NCI-H1092 (cell line): ENCODE data around the gene GLRA3.
A peak's percentile ranks its signal among the peaks of the same experiment; 100 is the strongest.
"Not testable (repeated sequence)": the region's sequence is repeated elsewhere in the genome, so short reads cannot be mapped to it uniquely, and the experiment has no call there.

Experiments used
- DNase-seq: peaks from one replicate; lab custom pipeline; 2025; lab: John Stamatoyannopoulos, UW

GLRA3 gene

GRCh38 chr4:174810834-174811233 lies 18.2 kb downstream of the GLRA3 start:
- DNase-seq, result no peak

- DNase-seq, result no peak
Observed at GRCh38 chr4:174808836-174809235, 20.2 kb downstream of the GLRA3 start.

DNA sequence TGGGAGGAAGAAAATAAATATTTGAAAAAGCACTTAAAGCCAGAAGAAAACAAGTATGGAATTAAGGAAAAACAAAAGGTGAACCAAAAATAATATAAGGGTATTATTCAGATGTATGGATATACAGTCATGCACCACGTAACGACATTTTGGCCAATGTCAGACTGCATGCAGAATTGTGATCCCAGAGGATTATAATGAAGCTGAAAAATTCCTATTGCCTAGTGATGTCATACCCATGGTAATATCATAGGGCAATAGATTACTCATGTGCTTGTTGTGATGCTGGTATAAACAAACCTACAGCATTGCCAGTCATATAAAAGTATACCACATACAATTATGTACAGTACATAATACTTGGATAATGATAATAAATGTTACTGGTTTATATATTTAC lies 20.9 kb downstream of the GLRA3 start:
- no peak for DNase-seq

- no peak for DNase-seq
Observed at GRCh38 chr4:174805746-174806145, 23.3 kb downstream of the GLRA3 start.

DNA sequence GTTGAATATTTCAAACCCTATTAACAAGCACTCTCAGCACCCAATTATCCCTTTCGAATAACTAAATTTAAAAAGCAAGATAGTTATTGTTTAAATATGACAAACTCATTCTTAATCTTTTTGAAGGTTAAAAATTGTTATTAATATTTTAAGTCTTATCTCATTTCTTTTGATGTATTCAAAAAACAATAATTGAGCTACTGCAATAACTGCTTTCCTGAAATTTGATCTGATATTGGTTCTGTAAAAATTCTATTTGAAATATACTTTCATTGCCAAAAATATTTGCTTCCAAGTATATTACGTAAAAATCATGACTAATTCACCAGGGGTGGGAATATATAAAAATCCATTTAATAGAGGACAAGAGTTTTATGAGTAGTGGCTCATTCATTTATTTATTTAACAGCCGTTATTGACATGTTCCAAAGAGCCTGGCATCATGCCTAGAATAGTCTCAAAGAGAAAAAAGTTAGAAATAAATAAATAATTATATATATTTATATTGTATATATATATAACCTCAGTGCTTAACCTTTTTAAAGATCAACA lies 34.4 kb downstream of the GLRA3 start:
- no peak for DNase-seq

DNA sequence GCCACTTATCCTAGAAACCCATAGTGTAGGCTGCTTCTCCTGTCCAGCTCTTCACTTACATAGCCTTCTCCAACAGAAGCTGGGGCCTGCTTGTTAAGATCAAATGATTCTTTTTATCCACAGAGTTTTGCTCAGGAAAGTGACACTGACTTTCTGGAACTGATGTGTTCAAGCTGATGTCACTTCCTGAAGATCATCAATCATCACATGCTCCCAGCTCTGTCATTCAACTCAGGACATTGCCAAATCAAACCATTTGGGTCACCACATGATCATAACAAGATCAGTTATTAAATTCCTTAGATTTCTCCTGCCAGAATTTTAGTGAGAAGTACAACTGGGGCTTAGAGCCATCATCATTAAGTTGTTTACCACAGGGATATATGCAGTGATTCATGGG lies 39.4 kb downstream of the GLRA3 start:
- no peak for DNase-seq

- DNase-seq, result not testable (repeated sequence)
Observed at GRCh38 chr4:174778274-174778986, 50.6 kb downstream of the GLRA3 start.

GRCh38 chr4:174775366-174775765 lies 53.7 kb downstream of the GLRA3 start:
- no peak for DNase-seq

DNA sequence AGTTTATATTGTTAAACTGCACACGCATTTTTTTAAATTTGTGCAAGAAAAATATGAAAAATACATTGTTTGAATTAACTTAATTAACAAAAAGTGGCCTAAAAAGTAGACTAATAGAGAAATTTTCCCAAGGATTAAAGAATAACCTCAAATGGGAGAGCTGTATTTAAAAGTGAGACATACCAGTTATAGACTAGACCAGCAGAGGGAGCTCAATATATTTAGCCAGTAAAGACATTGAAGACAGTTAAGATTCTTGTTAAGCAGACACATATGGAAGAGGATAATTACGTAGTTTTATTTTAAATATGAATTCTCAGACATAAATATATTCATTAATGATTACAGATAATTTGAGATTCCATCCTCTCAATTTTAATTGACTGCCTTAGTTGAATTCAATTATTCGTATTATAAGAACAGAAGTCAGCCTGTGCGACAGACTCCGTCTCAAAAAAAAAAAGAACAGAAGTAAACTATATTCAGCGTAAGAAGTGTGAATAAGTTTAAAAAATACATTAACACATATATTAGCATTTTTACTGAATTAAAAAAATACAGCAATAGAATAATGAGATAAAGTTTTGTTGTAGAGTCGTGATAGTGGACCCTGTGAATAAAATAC lies 64.8 kb downstream of the GLRA3 start:
- peak; percentile 44 for DNase-seq

DNA sequence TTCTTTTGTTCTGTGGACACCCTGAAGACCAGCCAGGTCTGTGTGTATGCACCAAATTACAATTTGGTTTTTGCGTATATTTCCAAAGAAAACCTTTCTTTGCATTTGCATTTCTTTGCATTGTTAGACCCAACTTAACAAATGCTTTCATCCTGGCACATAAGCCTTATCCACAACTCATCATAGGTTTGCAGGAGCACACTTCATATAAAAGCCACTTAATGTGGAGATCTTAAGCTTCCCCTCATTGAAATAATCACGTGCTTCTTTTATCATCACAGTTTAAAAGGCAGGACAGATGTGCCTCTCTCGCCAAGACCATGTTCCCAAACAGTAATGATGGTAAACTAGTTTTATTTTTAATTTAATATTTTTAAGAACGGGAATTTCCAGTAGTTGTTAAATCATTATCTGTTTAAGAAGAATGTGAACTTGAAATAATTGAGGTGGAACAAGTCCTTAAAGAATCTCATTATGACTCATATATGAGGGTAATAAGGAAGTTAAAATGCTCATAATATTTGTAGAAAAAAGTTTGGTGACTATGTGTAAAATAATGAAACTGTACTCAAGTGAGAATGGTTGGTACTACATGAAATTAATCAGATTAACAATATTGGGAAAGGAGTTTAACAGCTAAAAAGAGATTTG lies 65.5 kb downstream of the GLRA3 start:
- no peak for DNase-seq

DNA sequence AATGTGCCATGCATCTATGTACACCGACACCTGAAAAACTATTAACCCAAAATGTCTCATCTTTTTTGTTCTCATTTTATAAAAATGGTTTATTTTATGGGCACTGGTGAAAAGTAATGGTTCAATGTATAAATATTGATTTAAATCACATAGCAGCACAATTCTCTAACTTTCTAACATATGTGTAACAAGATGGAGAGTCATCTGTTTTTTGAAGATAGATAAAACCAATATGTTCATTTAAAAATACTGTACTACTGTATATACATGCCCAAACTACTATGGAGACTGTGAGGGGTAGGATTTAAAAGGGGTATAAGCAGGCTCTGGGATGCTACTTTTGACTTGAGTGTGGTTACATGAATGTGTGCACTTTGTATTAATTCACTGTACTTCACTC lies 67.6 kb downstream of the GLRA3 start:
- no peak for DNase-seq

- DNase-seq, result peak; percentile 1
Observed at GRCh38 chr4:174757736-174758135, 71.3 kb downstream of the GLRA3 start.

- DNase-seq, result no peak
Observed at GRCh38 chr4:174753021-174753420, 76.0 kb downstream of the GLRA3 start.

- DNase-seq, result no peak
Observed at GRCh38 chr4:174752026-174752425, 77.0 kb downstream of the GLRA3 start.

- no peak for DNase-seq
Observed at GRCh38 chr4:174749091-174749490, 80.0 kb downstream of the GLRA3 start.

DNA sequence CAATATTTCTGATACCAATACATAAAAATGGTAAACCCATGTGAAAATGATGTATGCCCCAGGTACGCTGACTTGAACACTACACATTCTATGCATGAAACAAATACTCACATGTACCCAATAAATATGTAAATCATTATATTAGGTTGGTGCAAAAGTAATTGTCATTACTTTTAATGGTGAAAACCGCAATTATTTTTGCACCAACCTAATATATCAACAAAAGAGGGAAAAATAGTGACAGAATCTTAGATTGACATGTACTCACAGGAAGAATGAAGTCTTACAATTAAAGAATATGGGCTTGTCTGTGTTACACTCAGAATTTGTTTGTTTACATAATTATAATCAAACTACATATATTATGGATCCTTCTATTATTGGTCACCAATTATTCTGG lies 82.3 kb downstream of the GLRA3 start:
- DNase-seq, result no peak

DNA sequence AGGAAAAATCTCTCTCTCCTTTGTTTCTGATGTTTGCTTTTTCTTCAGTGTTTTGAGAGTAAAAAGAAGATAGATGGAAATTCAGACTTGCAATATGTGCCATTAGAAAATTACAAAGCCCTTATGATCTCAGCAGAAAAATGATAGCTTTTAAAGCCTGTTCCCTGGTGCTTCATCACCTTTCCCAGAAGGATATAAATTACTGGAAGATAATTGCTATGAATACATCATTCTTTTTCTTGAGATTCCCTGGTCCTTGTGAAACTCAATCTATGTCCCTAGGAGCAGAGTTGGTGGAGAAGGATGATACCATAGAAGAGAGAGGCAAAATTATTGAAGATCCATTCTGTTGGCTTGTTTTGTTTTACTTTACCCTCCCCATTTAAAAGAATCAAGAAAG lies 86.5 kb downstream of the GLRA3 start:
- DNase-seq, result no peak

- DNase-seq, result no peak
Observed at GRCh38 chr4:174739576-174739975, 89.5 kb downstream of the GLRA3 start.

DNA sequence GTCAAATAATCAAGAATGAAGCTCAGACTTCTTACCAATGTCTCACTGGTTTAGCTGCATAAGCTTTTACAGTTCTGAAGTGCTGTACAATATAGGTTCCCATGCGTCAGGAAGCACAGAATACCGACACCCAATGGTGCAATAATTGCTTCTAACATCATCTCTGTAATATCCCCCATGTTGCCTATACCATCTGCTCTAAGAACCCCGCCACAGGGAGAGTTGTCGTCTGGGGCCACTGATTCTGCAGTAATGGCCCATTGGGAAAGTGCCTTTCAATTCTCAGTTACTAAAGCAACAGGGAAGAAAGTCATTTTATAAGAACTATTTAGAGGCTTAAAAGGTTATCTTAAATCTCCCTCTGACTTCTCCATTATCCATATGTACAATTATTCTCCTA lies 94.9 kb downstream of the GLRA3 start:
- DNase-seq, result no peak

- DNase-seq, result no peak
Observed at GRCh38 chr4:174717828-174718227, 111.2 kb downstream of the GLRA3 start.

DNA sequence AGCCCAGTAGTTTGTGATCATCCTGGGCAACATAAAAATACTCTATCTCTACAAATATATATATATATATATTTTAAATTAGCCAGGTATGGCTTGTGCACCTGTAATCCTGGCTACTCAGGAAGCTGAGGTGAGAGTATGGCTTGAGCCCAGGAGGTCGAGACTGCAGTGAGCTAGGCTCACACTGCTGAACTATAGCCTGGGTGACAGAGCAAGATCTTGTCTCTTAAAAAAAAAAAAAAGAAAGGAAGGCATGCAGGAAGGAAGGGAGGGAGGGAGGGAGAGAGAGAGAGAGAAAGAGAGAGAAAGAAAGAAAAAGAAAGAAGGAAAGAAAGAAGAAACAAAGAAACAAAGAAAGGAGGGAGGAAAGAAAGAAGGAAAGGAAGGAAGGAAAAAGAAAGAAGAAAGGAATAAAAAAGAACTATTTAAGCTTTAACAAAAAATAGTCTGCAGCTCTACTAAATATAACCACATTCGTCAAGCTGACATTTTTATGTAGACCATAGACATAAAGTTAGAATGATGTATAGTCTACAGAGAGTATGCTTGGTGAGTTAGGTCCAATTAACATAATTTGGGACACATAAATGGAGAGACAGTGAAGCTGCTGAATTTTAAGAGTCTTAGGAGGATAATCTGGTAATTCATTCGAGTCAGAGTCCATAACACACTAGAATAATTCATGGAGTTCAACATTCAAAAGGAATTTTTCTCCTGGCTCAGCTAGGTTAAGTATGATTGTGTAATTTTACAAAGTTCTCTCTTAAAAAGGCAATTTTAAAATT lies 111.9 kb downstream of the GLRA3 start:
- no peak for DNase-seq
